Measurements from ENCODE around the gene CHMP4A. TPM values are rescaled to one million over a fixed set of nuclear protein-coding genes. Genes with fewer than 3 reads are reported as not detected.

CHMP4A gene
- polyA plus RNA-seq, 1 donor, result 92.5 TPM

GRCh38 chr14:24256960-24257359 is 43.7 kb upstream of the CHMP4A start:
- Histone ChIP-seq H3K4me3 (ENCODE audit: low read length) (no peak overlapping the region), H3K36me3 (ENCODE audit: control insufficient read depth, insufficient read depth, low read length) (peaks cover 5% of the 10 kb centered on the region), H3K9me3 (ENCODE audit: control insufficient read depth, low read depth, low read length) (no peaks in the 10 kb centered on the region), H3K27ac (ENCODE audit: low read length) (no peak overlapping the region), H3K27me3 (ENCODE audit: control insufficient read depth, insufficient read depth, low read length) (no peaks in the 10 kb centered on the region), H3K4me1 (ENCODE audit: control insufficient read depth, insufficient read depth, low read length) (peaks cover 11% of the 10 kb centered on the region)
- no CpG with 5 or more reads among the region's 4 CpGs for WGBS (ENCODE audit: insufficient coverage, low lambda C conversion rate)
- no peak for DNase-seq

- Histone ChIP-seq H3K36me3 (ENCODE audit: control insufficient read depth, insufficient read depth, low read length) (peaks cover 5% of the 10 kb centered on the region), H3K27ac (ENCODE audit: low read length) (no peak overlapping the region), H3K4me3 (ENCODE audit: low read length) (no peak overlapping the region), H3K9me3 (ENCODE audit: control insufficient read depth, low read depth, low read length) (no peaks in the 10 kb centered on the region), H3K27me3 (ENCODE audit: control insufficient read depth, insufficient read depth, low read length) (no peaks in the 10 kb centered on the region), H3K4me1 (ENCODE audit: control insufficient read depth, insufficient read depth, low read length) (peaks cover 12% of the 10 kb centered on the region)
- WGBS (ENCODE audit: insufficient coverage, low lambda C conversion rate), result no CpG with 5 or more reads among the region's 12 CpGs
- DNase-seq, result peak in 1 of 2 donors; percentile 42
These were observed 42.8 kb upstream of the CHMP4A start for GRCh38 chr14:24255931-24256711.

GRCh38 chr14:24255438-24255837 is 42.1 kb upstream of the CHMP4A start:
- no peaks in the 10 kb centered on the region for H3K27me3 ChIP-seq (ENCODE audit: control insufficient read depth, insufficient read depth, low read length)
- H3K4me3 ChIP-seq (ENCODE audit: low read length), result no peak overlapping the region
- H3K4me1 ChIP-seq (ENCODE audit: control insufficient read depth, insufficient read depth, low read length), result peaks cover 12% of the 10 kb centered on the region
- no CpG with 5 or more reads among the region's 8 CpGs for WGBS (ENCODE audit: insufficient coverage, low lambda C conversion rate)
- no peak for DNase-seq
- H3K27ac ChIP-seq (ENCODE audit: low read length), result no peak overlapping the region
- peaks cover 5% of the 10 kb centered on the region for H3K36me3 ChIP-seq (ENCODE audit: control insufficient read depth, insufficient read depth, low read length)
- H3K9me3 ChIP-seq (ENCODE audit: control insufficient read depth, low read depth, low read length), result no peaks in the 10 kb centered on the region

GRCh38 chr14:24254630-24255392 is 41.5 kb upstream of the CHMP4A start:
- H3K36me3 ChIP-seq (ENCODE audit: control insufficient read depth, insufficient read depth, low read length), result peaks cover 5% of the 10 kb centered on the region
- H3K4me3 ChIP-seq (ENCODE audit: low read length), result no peak overlapping the region
- WGBS (ENCODE audit: insufficient coverage, low lambda C conversion rate), result no CpG with 5 or more reads among the region's 19 CpGs
- no peaks in the 10 kb centered on the region for H3K27me3 ChIP-seq (ENCODE audit: control insufficient read depth, insufficient read depth, low read length)
- H3K4me1 ChIP-seq (ENCODE audit: control insufficient read depth, insufficient read depth, low read length), result peaks cover 12% of the 10 kb centered on the region
- H3K9me3 ChIP-seq (ENCODE audit: control insufficient read depth, low read depth, low read length), result no peaks in the 10 kb centered on the region
- DNase-seq, result no peak
- H3K27ac ChIP-seq (ENCODE audit: low read length), result no peak overlapping the region

- Histone ChIP-seq H3K4me1 (ENCODE audit: control insufficient read depth, insufficient read depth, low read length) (peaks cover 12% of the 10 kb centered on the region), H3K4me3 (ENCODE audit: low read length) (no peak overlapping the region), H3K27me3 (ENCODE audit: control insufficient read depth, insufficient read depth, low read length) (no peaks in the 10 kb centered on the region), H3K9me3 (ENCODE audit: control insufficient read depth, low read depth, low read length) (no peaks in the 10 kb centered on the region), H3K36me3 (ENCODE audit: control insufficient read depth, insufficient read depth, low read length) (peaks cover 5% of the 10 kb centered on the region), H3K27ac (ENCODE audit: low read length) (no peak overlapping the region)
- no peak for DNase-seq
- no CpG with 5 or more reads among the region's 7 CpGs for whole genome bisulfite sequencing (ENCODE audit: insufficient coverage, low lambda C conversion rate)
These were observed 40.6 kb upstream of the CHMP4A start for GRCh38 chr14:24253936-24254335.

GRCh38 chr14:24252289-24253124 is 39.2 kb upstream of the CHMP4A start:
- Histone ChIP-seq H3K27ac (ENCODE audit: low read length) (no peak overlapping the region), H3K36me3 (ENCODE audit: control insufficient read depth, insufficient read depth, low read length) (peaks cover 5% of the 10 kb centered on the region), H3K9me3 (ENCODE audit: control insufficient read depth, low read depth, low read length) (no peaks in the 10 kb centered on the region), H3K4me1 (ENCODE audit: control insufficient read depth, insufficient read depth, low read length) (peaks cover 12% of the 10 kb centered on the region), H3K27me3 (ENCODE audit: control insufficient read depth, insufficient read depth, low read length) (no peaks in the 10 kb centered on the region), H3K4me3 (ENCODE audit: low read length) (no peak overlapping the region)
- peak; percentile 55 to 75 for DNase-seq
- no CpG with 5 or more reads among the region's 11 CpGs for WGBS (ENCODE audit: insufficient coverage, low lambda C conversion rate)

- no CpG with 5 or more reads among the region's 1 CpG for WGBS (ENCODE audit: insufficient coverage, low lambda C conversion rate)
- Histone ChIP-seq H3K9me3 (ENCODE audit: control insufficient read depth, low read depth, low read length) (no peaks in the 10 kb centered on the region), H3K4me1 (ENCODE audit: control insufficient read depth, insufficient read depth, low read length) (peaks cover 13% of the 10 kb centered on the region), H3K27me3 (ENCODE audit: control insufficient read depth, insufficient read depth, low read length) (no peaks in the 10 kb centered on the region), H3K36me3 (ENCODE audit: control insufficient read depth, insufficient read depth, low read length) (peaks cover 5% of the 10 kb centered on the region), H3K27ac (ENCODE audit: low read length) (no peak overlapping the region), H3K4me3 (ENCODE audit: low read length) (no peak overlapping the region)
- DNase-seq, result no peak
These were observed 38.6 kb upstream of the CHMP4A start for GRCh38 chr14:24251880-24252288.

- Histone ChIP-seq H3K4me1 (ENCODE audit: control insufficient read depth, insufficient read depth, low read length) (peaks cover 17% of the 10 kb centered on the region), H3K27ac (ENCODE audit: low read length) (no peak overlapping the region), H3K27me3 (ENCODE audit: control insufficient read depth, insufficient read depth, low read length) (no peaks in the 10 kb centered on the region), H3K4me3 (ENCODE audit: low read length) (no peak overlapping the region), H3K9me3 (ENCODE audit: control insufficient read depth, low read depth, low read length) (no peaks in the 10 kb centered on the region), H3K36me3 (ENCODE audit: control insufficient read depth, insufficient read depth, low read length) (peaks cover 5% of the 10 kb centered on the region)
- WGBS (ENCODE audit: insufficient coverage, low lambda C conversion rate), result 55% methylated on average over 2 of the region's 4 CpGs
- DNase-seq, result no peak
These were observed 37.1 kb upstream of the CHMP4A start for GRCh38 chr14:24250354-24250753.

- 100% methylated on average over 2 of the region's 13 CpGs for whole genome bisulfite sequencing (ENCODE audit: insufficient coverage, low lambda C conversion rate)
- no peak for DNase-seq
- Histone ChIP-seq H3K36me3 (ENCODE audit: control insufficient read depth, insufficient read depth, low read length) (peaks cover 2% of the 10 kb centered on the region), H3K4me1 (ENCODE audit: control insufficient read depth, insufficient read depth, low read length) (peaks cover 17% of the 10 kb centered on the region), H3K27ac (ENCODE audit: low read length) (no peak overlapping the region), H3K27me3 (ENCODE audit: control insufficient read depth, insufficient read depth, low read length) (no peaks in the 10 kb centered on the region), H3K9me3 (ENCODE audit: control insufficient read depth, low read depth, low read length) (no peaks in the 10 kb centered on the region), H3K4me3 (ENCODE audit: low read length) (no peak overlapping the region)
These were observed 36.1 kb upstream of the CHMP4A start for GRCh38 chr14:24249230-24250021.

Measured in large intestine (tissue), 3 donors.